ENCODE results near the gene FAHD1. TPM values are rescaled to one million over a fixed set of nuclear protein-coding genes. Genes with fewer than 3 reads are reported as not detected.

Gene FAHD1
- total RNA-seq, 1 donor from 2014 or later = 26.3 TPM

DNA sequence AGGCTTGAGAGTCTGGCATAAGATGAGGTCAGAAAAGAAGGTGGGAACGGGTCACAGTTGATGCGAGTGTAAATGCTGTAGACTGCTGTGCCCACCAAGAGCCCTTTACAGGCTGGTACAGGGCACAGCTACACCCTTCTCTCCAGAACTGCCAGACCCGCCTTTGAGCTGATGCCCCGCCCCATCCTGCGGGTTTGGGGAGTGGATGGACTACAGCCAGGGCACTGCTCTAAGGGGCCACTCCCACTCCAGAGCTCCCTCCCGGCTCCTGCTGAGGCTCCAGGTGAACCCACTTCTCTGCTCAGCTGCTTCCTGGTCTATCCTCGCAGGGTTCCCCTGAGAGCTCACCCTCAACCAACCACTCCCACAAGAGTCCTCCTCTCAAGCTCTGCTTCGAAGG, 32.6 kb downstream of the FAHD1 start:
- no peak for TF ChIP-seq CTCF (IDR thresholded peaks at IDR 0.05; ENCODE audit: borderline replicate concordance)
- Histone ChIP-seq H3K27me3 (ENCODE audit: low read depth) (peaks cover 61% of the 10 kb centered on the region), H3K9me3 (replicated peaks) (no peaks in the 10 kb centered on the region), H3K4me3 (no peak overlapping the region), H3K4me1 (no peaks in the 10 kb centered on the region), H3K27ac (replicated peaks) (no peak overlapping the region), H3K36me3 (no peaks in the 10 kb centered on the region)
- intact Hi-C loops (cut with micrococcal nuclease) = loop anchor here (10.0 kb wide), 1 partner anchor 65 kb away; no protein-coding TSS in a partner anchor
- no peak for DNase-seq

GRCh38 chr16:1861730-1862129, 34.7 kb downstream of the FAHD1 start:
- no peak for TF ChIP-seq CTCF (IDR thresholded peaks at IDR 0.05; ENCODE audit: borderline replicate concordance)
- intact Hi-C loops (cut with micrococcal nuclease) = loop anchor here (10.0 kb wide), 1 partner anchor 63 kb away; no protein-coding TSS in a partner anchor
- no peak overlapping the region for H3K4me3 ChIP-seq
- no peak for DNase-seq
- H3K27me3 ChIP-seq (ENCODE audit: low read depth) = peaks cover 68% of the 10 kb centered on the region
- no peaks in the 10 kb centered on the region for H3K4me1 ChIP-seq
- H3K9me3 ChIP-seq (replicated peaks) = no peaks in the 10 kb centered on the region
- H3K27ac ChIP-seq (replicated peaks) = no peak overlapping the region
- no peaks in the 10 kb centered on the region for H3K36me3 ChIP-seq

- Histone ChIP-seq H3K9me3 (replicated peaks) (no peaks in the 10 kb centered on the region), H3K27me3 (ENCODE audit: low read depth) (peaks cover 67% of the 10 kb centered on the region), H3K36me3 (no peaks in the 10 kb centered on the region), H3K27ac (replicated peaks) (no peak overlapping the region), H3K4me3 (no peak overlapping the region), H3K4me1 (no peaks in the 10 kb centered on the region)
- intact Hi-C loops (cut with micrococcal nuclease) = loop anchor here (10.0 kb wide), 1 partner anchor 62 kb away; no protein-coding TSS in a partner anchor
- no peak for TF ChIP-seq CTCF (IDR thresholded peaks at IDR 0.05; ENCODE audit: borderline replicate concordance)
- DNase-seq = no peak
These were observed 35.4 kb downstream of the FAHD1 start for GRCh38 chr16:1862394-1862793.

- Histone ChIP-seq H3K36me3 (no peaks in the 10 kb centered on the region), H3K9me3 (replicated peaks) (no peaks in the 10 kb centered on the region), H3K4me1 (no peaks in the 10 kb centered on the region), H3K27me3 (ENCODE audit: low read depth) (peaks cover 60% of the 10 kb centered on the region), H3K27ac (replicated peaks) (no peak overlapping the region), H3K4me3 (no peak overlapping the region)
- peak; percentile 66 for TF ChIP-seq CTCF (IDR thresholded peaks at IDR 0.05; ENCODE audit: borderline replicate concordance)
- no peak for DNase-seq
- intact Hi-C loops (cut with micrococcal nuclease) = loop anchor here (10.0 kb wide), 1 partner anchor 61 kb away; no protein-coding TSS in a partner anchor
These were observed 36.9 kb downstream of the FAHD1 start for GRCh38 chr16:1863681-1864460.

- intact Hi-C loops (cut with micrococcal nuclease) = loop anchor here (10.0 kb wide), 1 partner anchor 59 kb away; no protein-coding TSS in a partner anchor
- TF ChIP-seq CTCF (IDR thresholded peaks at IDR 0.05; ENCODE audit: borderline replicate concordance) = no peak
These were observed 39.1 kb downstream of the FAHD1 start for GRCh38 chr16:1865902-1866690.

More at GRCh38 chr16:1865902-1866690, 39.1 kb downstream of the FAHD1 start:
- Histone ChIP-seq H3K9me3 (replicated peaks) (no peaks in the 10 kb centered on the region), H3K4me1 (no peaks in the 10 kb centered on the region), H3K36me3 (no peaks in the 10 kb centered on the region), H3K27ac (replicated peaks) (no peak overlapping the region), H3K4me3 (no peak overlapping the region), H3K27me3 (ENCODE audit: low read depth) (peaks cover 39% of the 10 kb centered on the region)
- DNase-seq = no peak
